Astrocyte (in vitro differentiated cells and primary cell): Measurements from ENCODE around the gene DDX21. TPM values are rescaled to one million over a fixed set of nuclear protein-coding genes. Genes with fewer than 3 reads are reported as not detected.

Experiments used
- DNase-seq: peaks from one replicate; pipeline ENCODE4 v3.0.0-alpha.2; 2010; ENCODE audit warnings: low read depth
- FAIRE-seq: peaks from 2 replicates; lab custom pipeline; 2011; peaks lifted over from hg19 to GRCh38; lab: Jason Lieb, UNC
- H2AFZ ChIP-seq: 2 replicates; pipeline ENCODE4 v1.6.0; 2012; ENCODE audit warnings: low read depth, low read length, inconsistent platforms
- H3K27ac ChIP-seq: 2 replicates; pipeline ENCODE4 v1.5.1; 2011; ENCODE audit warnings: low read depth, low read length, inconsistent platforms
- H3K27me3 ChIP-seq: 2 replicates; pipeline ENCODE4 v1.6.0; 2011; ENCODE audit warnings: low read length, inconsistent platforms; ENCODE audit not compliant: insufficient read depth
- H3K36me3 ChIP-seq: 2 replicates; pipeline ENCODE4 v1.5.1; 2011; ENCODE audit warnings: low read length, inconsistent platforms; ENCODE audit not compliant: insufficient read depth
- H3K4me1 ChIP-seq: 2 replicates; pipeline ENCODE4 v1.5.1; 2011; ENCODE audit warnings: low read length, inconsistent platforms; ENCODE audit not compliant: insufficient read depth
- H3K4me2 ChIP-seq: 2 replicates; pipeline ENCODE4 v1.6.0; 2012; ENCODE audit warnings: low read length, inconsistent platforms
- H3K4me3 ChIP-seq: 2 replicates; pipeline ENCODE4 v1.5.1; 2011; ENCODE audit warnings: low read depth, mild to moderate bottlenecking, low read length, inconsistent platforms; ENCODE audit not compliant: insufficient read depth
- H3K79me2 ChIP-seq: 2 replicates; pipeline ENCODE4 v1.6.0; 2012; ENCODE audit warnings: mild to moderate bottlenecking, low read length, inconsistent platforms; ENCODE audit not compliant: insufficient read depth
- H3K9ac ChIP-seq: 2 replicates; pipeline ENCODE4 v1.6.0; 2012; ENCODE audit warnings: mild to moderate bottlenecking, low read length, inconsistent platforms
- H3K9me3 ChIP-seq: 2 replicates; pipeline ENCODE4 v1.5.1; 2012; ENCODE audit warnings: low read depth, mild to moderate bottlenecking, low read length, inconsistent platforms; ENCODE audit not compliant: insufficient read depth
- H4K20me1 ChIP-seq: 2 replicates; pipeline ENCODE4 v1.6.0; 2012; ENCODE audit warnings: low read length, inconsistent platforms; ENCODE audit not compliant: insufficient read depth
- H3K27ac Mint-ChIP-seq: one replicate; pipeline ENCODE4 v1.8.0; 2021; ENCODE audit warnings: mild to moderate bottlenecking, mixed read lengths; ENCODE audit not compliant: unreplicated experiment
- H3K27me3 Mint-ChIP-seq: one replicate; pipeline ENCODE4 v1.8.0; 2021; ENCODE audit warnings: low read depth, mixed read lengths; ENCODE audit not compliant: unreplicated experiment
- H3K36me3 Mint-ChIP-seq: one replicate; pipeline ENCODE4 v1.8.0; 2021; ENCODE audit warnings: low read depth, mixed read lengths; ENCODE audit not compliant: unreplicated experiment
- H3K4me1 Mint-ChIP-seq: one replicate; pipeline ENCODE4 v1.8.0; 2021; ENCODE audit warnings: low read depth, mixed read lengths; ENCODE audit not compliant: unreplicated experiment
- H3K4me3 Mint-ChIP-seq: one replicate; pipeline ENCODE4 v1.8.0; 2021; ENCODE audit warnings: mild to moderate bottlenecking, moderate library complexity, mixed read lengths; ENCODE audit not compliant: unreplicated experiment
- H3K9me3 Mint-ChIP-seq: one replicate; pipeline ENCODE4 v1.8.0; 2021; ENCODE audit warnings: mild to moderate bottlenecking, mixed read lengths; ENCODE audit not compliant: unreplicated experiment
- CTCF ChIP-seq: IDR thresholded peaks from 2 replicates; pipeline ENCODE4 v1.5.1; 2011; ENCODE audit warnings: low read depth, mild to moderate bottlenecking, inconsistent platforms, low read length, moderate library complexity; ENCODE audit not compliant: insufficient read depth
- EZH2 ChIP-seq: IDR thresholded peaks from 2 replicates; pipeline ENCODE4 v1.6.1; 2012; ENCODE audit warnings: mild to moderate bottlenecking, low read length, inconsistent platforms; ENCODE audit not compliant: insufficient read depth
- total RNA-seq: library from RNA; stranded (reverse); gene quantifications from 2 replicates; pipeline ENCODE4 v1.2.1, GENCODE V29; 2021

DDX21 gene
- total RNA-seq, 1 donor from 2014 or later: 125 TPM

GRCh38 chr10:68957284-68957615, 1.3 kb downstream of the DDX21 start:
- Histone ChIP-seq H4K20me1 (peaks cover 49% of the 10 kb centered on the region), H3K4me1 (peaks cover 7% of the 10 kb centered on the region), H3K79me2 (peaks cover 62% of the 10 kb centered on the region), H3K9me3 (no peaks in the 10 kb centered on the region), H3K27me3 (no peaks in the 10 kb centered on the region), H3K4me2 (peak overlapping the region; percentile 92), H3K36me3 (peaks cover 24% of the 10 kb centered on the region), H3K4me3 (peak overlapping the region; percentile 77), H3K9ac (peak overlapping the region; percentile 94), H2AFZ (no peak overlapping the region), H3K27ac (peak overlapping the region; percentile 87)
- FAIRE-seq (no peak), DNase-seq (no peak)
- peak overlapping the region; percentile 99 for H3K4me3 Mint-ChIP-seq
- H3K36me3 Mint-ChIP-seq: peaks cover 14% of the 10 kb centered on the region
- H3K9me3 Mint-ChIP-seq: no peaks in the 10 kb centered on the region
- no peaks in the 10 kb centered on the region for H3K27me3 Mint-ChIP-seq
- TF ChIP-seq EZH2 (no peak), CTCF (no peak)
- peak overlapping the region; percentile 98 for H3K27ac Mint-ChIP-seq
- peaks cover 7% of the 10 kb centered on the region for H3K4me1 Mint-ChIP-seq

GRCh38 chr10:68957654-68958053, 1.7 kb downstream of the DDX21 start:
- Histone ChIP-seq H3K4me3 (peak overlapping the region; percentile 77), H3K27ac (peak overlapping the region; percentile 87), H2AFZ (no peak overlapping the region), H4K20me1 (peaks cover 53% of the 10 kb centered on the region), H3K4me1 (peaks cover 7% of the 10 kb centered on the region), H3K4me2 (peak overlapping the region; percentile 92), H3K9me3 (no peaks in the 10 kb centered on the region), H3K79me2 (peaks cover 66% of the 10 kb centered on the region), H3K27me3 (no peaks in the 10 kb centered on the region), H3K36me3 (peaks cover 28% of the 10 kb centered on the region), H3K9ac (peak overlapping the region; percentile 94)
- Mint-ChIP-seq H3K4me1 (peaks cover 7% of the 10 kb centered on the region), H3K27ac (peak overlapping the region; percentile 98), H3K27me3 (no peaks in the 10 kb centered on the region), H3K36me3 (peaks cover 14% of the 10 kb centered on the region), H3K9me3 (no peaks in the 10 kb centered on the region), H3K4me3 (peak overlapping the region; percentile 99)
- no peak for TF ChIP-seq CTCF
- TF ChIP-seq EZH2: no peak
- DNase-seq (no peak), FAIRE-seq (no peak)

- Mint-ChIP-seq H3K4me3 (peak overlapping the region; percentile 76), H3K9me3 (no peaks in the 10 kb centered on the region), H3K4me1 (peaks cover 7% of the 10 kb centered on the region), H3K27me3 (no peaks in the 10 kb centered on the region), H3K36me3 (peaks cover 16% of the 10 kb centered on the region), H3K27ac (peak overlapping the region; percentile 19)
- Histone ChIP-seq H4K20me1 (peaks cover 60% of the 10 kb centered on the region), H3K9me3 (no peaks in the 10 kb centered on the region), H3K4me3 (no peak overlapping the region), H3K9ac (no peak overlapping the region), H3K27me3 (no peaks in the 10 kb centered on the region), H3K4me2 (no peak overlapping the region), H3K27ac (no peak overlapping the region), H2AFZ (no peak overlapping the region), H3K79me2 (peaks cover 83% of the 10 kb centered on the region), H3K4me1 (peaks cover 7% of the 10 kb centered on the region), H3K36me3 (peaks cover 45% of the 10 kb centered on the region)
- DNase-seq (no peak), FAIRE-seq (no peak)
- no peak for TF ChIP-seq CTCF
- TF ChIP-seq EZH2: no peak
These were observed 3.9 kb downstream of the DDX21 start for GRCh38 chr10:68959695-68960527.
